ENCODE results near the gene FBXL14. TPM values are rescaled to one million over a fixed set of nuclear protein-coding genes. Genes with fewer than 3 reads are reported as not detected.

Gene FBXL14
- total and polyA plus RNA-seq, 2 of the 13 experiments (the other 11 are each of a cell fraction or from before 2014, with no cell fraction given): 7.0 to 7.4 TPM

DNA sequence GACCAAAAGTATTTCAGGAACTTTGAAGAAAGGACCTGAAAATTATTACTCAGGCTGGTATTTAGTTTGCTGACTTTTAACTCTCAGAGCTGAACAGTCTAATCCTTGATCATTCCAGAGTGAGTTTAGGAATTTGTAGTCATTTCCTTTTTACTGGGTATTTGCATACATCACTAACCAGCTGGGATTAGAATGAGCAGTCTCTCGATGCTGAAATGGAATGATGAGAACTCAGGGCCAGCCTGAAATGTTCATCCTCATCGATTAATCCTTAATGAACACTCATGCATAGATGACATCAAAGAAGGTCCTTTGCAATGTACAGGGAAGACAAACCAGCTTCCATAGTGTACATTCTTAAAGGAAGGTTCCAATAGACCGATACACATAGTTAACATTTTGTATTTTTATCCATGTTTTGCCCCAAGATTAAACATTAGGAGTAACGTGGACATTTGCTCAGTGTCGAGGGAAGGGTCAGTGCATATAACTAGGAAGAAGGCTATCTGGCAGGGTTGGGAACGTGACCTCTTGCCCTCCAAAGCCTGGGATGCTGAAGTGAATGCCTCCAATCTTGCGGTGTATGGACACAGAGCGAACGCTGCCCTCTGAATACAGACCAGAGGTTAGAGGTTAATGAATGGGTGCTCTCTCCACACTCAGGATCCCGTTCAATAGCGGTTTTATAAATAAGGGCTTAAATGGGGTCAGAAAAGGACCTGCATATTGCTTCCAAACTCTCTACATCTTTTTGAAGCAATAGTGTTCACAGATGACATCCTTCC is 14.5 kb downstream of the FBXL14 start:
- no peak for ATAC-seq
- Histone ChIP-seq H3K36me3 (replicated peaks in 1 of 2; ENCODE audit: control insufficient read depth in 1 of 2, insufficient read depth in 2 of 2, low read length in 2 of 2) (no peaks in the 10 kb centered on the region), H4K20me1 (ENCODE audit: insufficient read depth, low read length) (no peaks in the 10 kb centered on the region), H3K4me1 (ENCODE audit: insufficient read depth, low read length) (peaks cover 42% of the 10 kb centered on the region), H3K4me3 (replicated peaks in 1 of 3; ENCODE audit: insufficient read depth in 1 of 3, low read depth in 2 of 3, low read length in 3 of 3) (no peak overlapping the region), H3K9me3 (ENCODE audit: low read length) (no peaks in the 10 kb centered on the region), H3K27me3 (ENCODE audit: control insufficient read depth in 1 of 2, insufficient read depth in 2 of 2, low read length in 2 of 2) (peaks cover 12 to 40% of the 10 kb centered on the region in 2 experiments; a peak in 3 of 5 replicates), H3K9ac (ENCODE audit: insufficient read depth, low read depth, low read length) (no peak overlapping the region), H2AFZ (ENCODE audit: low read length) (no peak overlapping the region), H3K27ac (ENCODE audit: extremely low read length, insufficient read depth, low read length) (no peak overlapping the region), H3K79me2 (ENCODE audit: insufficient read depth, low read length) (no peaks in the 10 kb centered on the region), H3K4me2 (ENCODE audit: low read depth, low read length) (no peak overlapping the region)
- in situ Hi-C loops (cut with HindIII; ENCODE audit: extremely low pct_ligation_motif_present, low pct_unique_long_range_greater_than_20kb): loop anchor here (5.0 to 25.0 kb wide), 2 partner anchors 463 to 1018 kb away; no protein-coding TSS in a partner anchor
- ChIA-PET POLR2A (no interaction called here), CTCF (ENCODE audit: low intra/inter-chr PET ratio, low total read pairs) (no interaction called here)
- DNase-seq (ENCODE audit: low spot score): no peak
- BruUV-seq (replicated peaks): no TSS peak
- 33% methylated on average over 9 of the region's 11 CpGs for WGBS (ENCODE audit: low lambda C conversion rate)
- intact Hi-C loops (cut with micrococcal nuclease; ENCODE audit: unreplicated experiment): no loop called here
- FAIRE-seq: no peak
- no peak for TF ChIP-seq SAFB2 (CRISPR knock-in tag; IDR thresholded peaks at IDR 0.05; ENCODE audit: borderline replicate concordance, low read depth)
- no peak for TF ChIP-seq ZNF674 (CRISPR knock-in tag; IDR thresholded peaks at IDR 0.05; ENCODE audit: low read depth)
- TF ChIP-seq, protein P1, sequence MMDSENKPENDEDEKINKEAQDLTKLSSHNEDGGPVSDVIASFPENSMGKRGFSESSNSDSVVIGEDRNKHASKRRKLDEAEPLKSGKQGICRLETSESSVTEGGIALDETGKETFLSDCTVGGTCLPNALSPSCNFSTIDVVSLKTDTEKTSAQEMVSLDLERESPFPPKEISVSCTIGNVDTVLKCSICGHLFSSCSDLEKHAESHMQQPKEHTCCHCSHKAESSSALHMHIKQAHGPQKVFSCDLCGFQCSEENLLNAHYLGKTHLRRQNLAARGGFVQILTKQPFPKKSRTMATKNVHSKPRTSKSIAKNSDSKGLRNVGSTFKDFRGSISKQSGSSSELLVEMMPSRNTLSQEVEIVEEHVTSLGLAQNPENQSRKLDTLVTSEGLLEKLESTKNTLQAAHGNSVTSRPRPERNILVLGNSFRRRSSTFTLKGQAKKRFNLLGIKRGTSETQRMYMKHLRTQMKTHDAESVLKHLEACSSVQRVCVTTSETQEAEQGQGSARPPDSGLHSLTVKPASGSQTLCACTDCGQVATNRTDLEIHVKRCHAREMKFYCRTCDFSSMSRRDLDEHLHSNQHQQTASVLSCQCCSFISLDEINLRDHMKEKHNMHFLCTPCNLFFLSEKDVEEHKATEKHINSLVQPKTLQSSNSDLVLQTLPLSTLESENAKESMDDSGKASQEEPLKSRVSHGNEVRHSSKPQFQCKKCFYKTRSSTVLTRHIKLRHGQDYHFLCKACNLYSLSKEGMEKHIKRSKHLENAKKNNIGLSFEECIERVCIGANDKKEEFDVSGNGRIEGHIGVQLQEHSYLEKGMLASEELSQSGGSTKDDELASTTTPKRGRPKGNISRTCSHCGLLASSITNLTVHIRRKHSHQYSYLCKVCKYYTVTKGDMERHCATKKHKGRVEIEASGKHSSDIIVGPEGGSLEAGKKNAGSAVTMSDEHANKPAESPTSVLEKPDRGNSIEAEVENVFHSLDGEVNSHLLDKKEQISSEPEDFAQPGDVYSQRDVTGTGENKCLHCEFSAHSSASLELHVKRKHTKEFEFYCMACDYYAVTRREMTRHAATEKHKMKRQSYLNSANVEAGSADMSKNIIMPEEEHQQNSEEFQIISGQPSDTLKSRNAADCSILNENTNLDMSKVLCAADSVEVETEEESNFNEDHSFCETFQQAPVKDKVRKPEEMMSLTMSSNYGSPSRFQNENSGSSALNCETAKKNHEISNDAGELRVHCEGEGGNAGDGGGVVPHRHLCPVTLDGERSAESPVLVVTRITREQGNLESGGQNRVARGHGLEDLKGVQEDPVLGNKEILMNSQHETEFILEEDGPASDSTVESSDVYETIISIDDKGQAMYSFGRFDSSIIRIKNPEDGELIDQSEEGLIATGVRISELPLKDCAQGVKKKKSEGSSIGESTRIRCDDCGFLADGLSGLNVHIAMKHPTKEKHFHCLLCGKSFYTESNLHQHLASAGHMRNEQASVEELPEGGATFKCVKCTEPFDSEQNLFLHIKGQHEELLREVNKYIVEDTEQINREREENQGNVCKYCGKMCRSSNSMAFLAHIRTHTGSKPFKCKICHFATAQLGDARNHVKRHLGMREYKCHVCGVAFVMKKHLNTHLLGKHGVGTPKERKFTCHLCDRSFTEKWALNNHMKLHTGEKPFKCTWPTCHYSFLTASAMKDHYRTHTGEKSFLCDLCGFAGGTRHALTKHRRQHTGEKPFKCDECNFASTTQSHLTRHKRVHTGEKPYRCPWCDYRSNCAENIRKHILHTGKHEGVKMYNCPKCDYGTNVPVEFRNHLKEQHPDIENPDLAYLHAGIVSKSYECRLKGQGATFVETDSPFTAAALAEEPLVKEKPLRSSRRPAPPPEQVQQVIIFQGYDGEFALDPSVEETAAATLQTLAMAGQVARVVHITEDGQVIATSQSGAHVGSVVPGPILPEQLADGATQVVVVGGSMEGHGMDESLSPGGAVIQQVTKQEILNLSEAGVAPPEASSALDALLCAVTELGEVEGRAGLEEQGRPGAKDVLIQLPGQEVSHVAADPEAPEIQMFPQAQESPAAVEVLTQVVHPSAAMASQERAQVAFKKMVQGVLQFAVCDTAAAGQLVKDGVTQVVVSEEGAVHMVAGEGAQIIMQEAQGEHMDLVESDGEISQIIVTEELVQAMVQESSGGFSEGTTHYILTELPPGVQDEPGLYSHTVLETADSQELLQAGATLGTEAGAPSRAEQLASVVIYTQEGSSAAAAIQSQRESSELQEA (CRISPR knock-in tag; IDR thresholded peaks at IDR 0.05; ENCODE audit: not compliant biosample characterization): no peak
- TF ChIP-seq, protein P2, sequence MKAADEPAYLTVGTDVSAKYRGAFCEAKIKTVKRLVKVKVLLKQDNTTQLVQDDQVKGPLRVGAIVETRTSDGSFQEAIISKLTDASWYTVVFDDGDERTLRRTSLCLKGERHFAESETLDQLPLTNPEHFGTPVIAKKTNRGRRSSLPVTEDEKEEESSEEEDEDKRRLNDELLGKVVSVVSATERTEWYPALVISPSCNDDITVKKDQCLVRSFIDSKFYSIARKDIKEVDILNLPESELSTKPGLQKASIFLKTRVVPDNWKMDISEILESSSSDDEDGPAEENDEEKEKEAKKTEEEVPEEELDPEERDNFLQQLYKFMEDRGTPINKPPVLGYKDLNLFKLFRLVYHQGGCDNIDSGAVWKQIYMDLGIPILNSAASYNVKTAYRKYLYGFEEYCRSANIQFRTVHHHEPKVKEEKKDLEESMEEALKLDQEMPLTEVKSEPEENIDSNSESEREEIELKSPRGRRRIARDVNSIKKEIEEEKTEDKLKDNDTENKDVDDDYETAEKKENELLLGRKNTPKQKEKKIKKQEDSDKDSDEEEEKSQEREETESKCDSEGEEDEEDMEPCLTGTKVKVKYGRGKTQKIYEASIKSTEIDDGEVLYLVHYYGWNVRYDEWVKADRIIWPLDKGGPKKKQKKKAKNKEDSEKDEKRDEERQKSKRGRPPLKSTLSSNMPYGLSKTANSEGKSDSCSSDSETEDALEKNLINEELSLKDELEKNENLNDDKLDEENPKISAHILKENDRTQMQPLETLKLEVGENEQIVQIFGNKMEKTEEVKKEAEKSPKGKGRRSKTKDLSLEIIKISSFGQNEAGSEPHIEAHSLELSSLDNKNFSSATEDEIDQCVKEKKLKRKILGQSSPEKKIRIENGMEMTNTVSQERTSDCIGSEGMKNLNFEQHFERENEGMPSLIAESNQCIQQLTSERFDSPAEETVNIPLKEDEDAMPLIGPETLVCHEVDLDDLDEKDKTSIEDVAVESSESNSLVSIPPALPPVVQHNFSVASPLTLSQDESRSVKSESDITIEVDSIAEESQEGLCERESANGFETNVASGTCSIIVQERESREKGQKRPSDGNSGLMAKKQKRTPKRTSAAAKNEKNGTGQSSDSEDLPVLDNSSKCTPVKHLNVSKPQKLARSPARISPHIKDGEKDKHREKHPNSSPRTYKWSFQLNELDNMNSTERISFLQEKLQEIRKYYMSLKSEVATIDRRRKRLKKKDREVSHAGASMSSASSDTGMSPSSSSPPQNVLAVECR (CRISPR knock-in tag; IDR thresholded peaks at IDR 0.05; ENCODE audit: borderline replicate concordance): no peak
- no peak for TF ChIP-seq TEAD3 (CRISPR knock-in tag; optimal IDR thresholded peaks at IDR 0.05; ENCODE audit: borderline replicate concordance)
- TF ChIP-seq, protein P3, sequence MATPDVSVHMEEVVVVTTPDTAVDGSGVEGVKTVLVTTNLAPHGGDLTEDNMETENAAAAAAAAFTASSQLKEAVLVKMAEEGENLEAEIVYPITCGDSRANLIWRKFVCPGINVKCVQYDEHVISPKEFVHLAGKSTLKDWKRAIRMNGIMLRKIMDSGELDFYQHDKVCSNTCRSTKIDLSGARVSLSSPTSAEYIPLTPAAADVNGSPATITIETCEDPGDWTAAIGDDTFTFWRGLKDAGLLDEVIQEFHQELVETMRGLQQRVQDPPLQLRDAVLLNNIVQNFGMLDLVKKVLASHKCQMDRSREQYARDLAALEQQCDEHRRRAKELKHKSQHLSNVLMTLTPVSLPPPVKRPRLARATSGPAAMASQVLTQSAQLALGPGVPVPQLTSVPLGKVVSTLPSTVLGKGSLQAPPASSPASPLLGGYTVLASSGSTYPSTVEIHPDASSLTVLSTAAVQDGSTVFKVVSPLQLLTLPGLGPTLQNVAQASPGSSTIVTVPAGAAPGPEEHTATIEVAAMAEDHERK (CRISPR knock-in tag; IDR thresholded peaks at IDR 0.05; ENCODE audit: low read depth): no peak
- TF ChIP-seq, protein P4, sequence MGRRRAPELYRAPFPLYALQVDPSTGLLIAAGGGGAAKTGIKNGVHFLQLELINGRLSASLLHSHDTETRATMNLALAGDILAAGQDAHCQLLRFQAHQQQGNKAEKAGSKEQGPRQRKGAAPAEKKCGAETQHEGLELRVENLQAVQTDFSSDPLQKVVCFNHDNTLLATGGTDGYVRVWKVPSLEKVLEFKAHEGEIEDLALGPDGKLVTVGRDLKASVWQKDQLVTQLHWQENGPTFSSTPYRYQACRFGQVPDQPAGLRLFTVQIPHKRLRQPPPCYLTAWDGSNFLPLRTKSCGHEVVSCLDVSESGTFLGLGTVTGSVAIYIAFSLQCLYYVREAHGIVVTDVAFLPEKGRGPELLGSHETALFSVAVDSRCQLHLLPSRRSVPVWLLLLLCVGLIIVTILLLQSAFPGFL (CRISPR knock-in tag; IDR thresholded peaks at IDR 0.05): no peak

All from HepG2 (cell line).